Ishikawa (cell line): Measurements from ENCODE around the gene SLC10A7.

Source experiments
- EP300 ChIP-seq: IDR thresholded peaks from 2 replicates; pipeline ENCODE4 v1.6.1; 2012; ENCODE audit warnings: borderline replicate concordance
- MAX ChIP-seq: IDR thresholded peaks from 2 replicates; pipeline ENCODE4 v1.6.1; 2012
- RAD21 ChIP-seq: IDR thresholded peaks from 2 replicates; pipeline ENCODE4 v1.6.1; 2012; ENCODE audit warnings: low read depth
- REST ChIP-seq: IDR thresholded peaks from 2 replicates; pipeline ENCODE4 v1.6.1; 2012; ENCODE audit warnings: low read depth, mild to moderate bottlenecking
- TAF1 ChIP-seq: IDR thresholded peaks from 2 replicates; pipeline ENCODE4 v1.6.1; 2012; ENCODE audit warnings: low read depth, mild to moderate bottlenecking

- TF ChIP-seq MAX: no peak
- TF ChIP-seq EP300: no peak
- TF ChIP-seq TAF1: no peak
- no peak for TF ChIP-seq RAD21
- no peak for TF ChIP-seq REST
Measured at GRCh38 chr4:146450524-146450923, 71.2 kb downstream of the SLC10A7 start.
